ENCODE measurements around the gene LRP1-AS. TPM values are rescaled to one million over a fixed set of nuclear protein-coding genes. Genes with fewer than 3 reads are reported as not detected.

LRP1-AS gene
- total RNA-seq, 2 experiments from 2014 or later, result not detected

GRCh38 chr12:57181561-57182155 is 34.2 kb upstream of the LRP1-AS start:
- Histone ChIP-seq H3K27ac (ENCODE audit: low read depth in 1 of 2, low read length in 2 of 2) (no peak overlapping the region), H3K9me3 (ENCODE audit: control insufficient read depth in 1 of 2, insufficient read depth in 1 of 2, low read length in 2 of 2) (no peaks in the 10 kb centered on the region), H3K4me3 (ENCODE audit: low read length) (no peak overlapping the region), H3K27me3 (ENCODE audit: control insufficient read depth in 1 of 2, insufficient read depth in 2 of 2, low read length in 2 of 2) (no peaks in the 10 kb centered on the region), H3K36me3 (ENCODE audit: insufficient read depth, low read length) (no peaks in the 10 kb centered on the region), H3K4me1 (ENCODE audit: insufficient read depth, low read length) (peaks cover 6% of the 10 kb centered on the region)
- no peak for TF ChIP-seq CTCF (IDR thresholded peaks at IDR 0.05)
- no peak overlapping the region for H3K27ac Mint-ChIP-seq
- intact Hi-C loops (cut with DNase I, micrococcal nuclease), result loop anchor here (2.0 to 5.0 kb wide), 3 partner anchors 113 to 424 kb away; partner anchors contain the start of gene ZBTB39 (in 2 of the 2)
- H3K9me3 Mint-ChIP-seq, result no peaks in the 10 kb centered on the region
- POLR2A ChIA-PET, result interaction anchor here (1.0 kb wide), 1 partner anchor 54 kb away, joined by 3 read pairs; the partner anchor contains the start of gene LRP1
- H3K4me1 Mint-ChIP-seq (ENCODE audit: low read depth), result no peaks in the 10 kb centered on the region
- CTCF ChIA-PET, result interaction anchor here (4.4 kb wide), 1 partner anchor 56 kb away, joined by 63 read pairs; the partner anchor contains the start of gene LRP1
- H3K4me3 Mint-ChIP-seq, result no peak overlapping the region
- no peak for ATAC-seq (ENCODE audit: poor library complexity)
- no peaks in the 10 kb centered on the region for H3K36me3 Mint-ChIP-seq (ENCODE audit: low read depth)
- no peak for DNase-seq
- H3K27me3 Mint-ChIP-seq, result no peaks in the 10 kb centered on the region

GRCh38 chr12:57181072-57181471 is 33.7 kb upstream of the LRP1-AS start:
- no peaks in the 10 kb centered on the region for H3K9me3 ChIP-seq (ENCODE audit: control insufficient read depth in 1 of 2, insufficient read depth in 1 of 2, low read length in 2 of 2)
- H3K9me3 Mint-ChIP-seq, result no peaks in the 10 kb centered on the region
- H3K36me3 Mint-ChIP-seq (ENCODE audit: low read depth), result no peaks in the 10 kb centered on the region
- ChIA-PET POLR2A (interaction anchor here (1.0 kb wide), 1 partner anchor 53 kb away, joined by 3 read pairs; the partner anchor contains the start of gene LRP1), CTCF (interaction anchor here (4.4 kb wide), 1 partner anchor 55 kb away, joined by 63 read pairs; the partner anchor contains the start of gene LRP1)
- H3K36me3 ChIP-seq (ENCODE audit: insufficient read depth, low read length), result no peaks in the 10 kb centered on the region
- no peak overlapping the region for H3K4me3 Mint-ChIP-seq
- DNase-seq (no peak), ATAC-seq (ENCODE audit: poor library complexity) (no peak)
- no peaks in the 10 kb centered on the region for H3K27me3 Mint-ChIP-seq
- H3K27me3 ChIP-seq (ENCODE audit: control insufficient read depth in 1 of 2, insufficient read depth in 2 of 2, low read length in 2 of 2), result no peaks in the 10 kb centered on the region
- no peak for TF ChIP-seq CTCF (IDR thresholded peaks at IDR 0.05)
- no peak overlapping the region for H3K4me3 ChIP-seq (ENCODE audit: low read length)
- H3K4me1 ChIP-seq (ENCODE audit: insufficient read depth, low read length), result peaks cover 6% of the 10 kb centered on the region
- intact Hi-C loops (cut with DNase I, micrococcal nuclease), result loop anchor here (5.0 kb wide), 2 partner anchors 174 to 424 kb away; partner anchors contain the start of gene ZBTB39 (in 2 of the 2)
- H3K27ac ChIP-seq (ENCODE audit: low read depth in 1 of 2, low read length in 2 of 2), result no peak overlapping the region
- H3K27ac Mint-ChIP-seq, result no peak overlapping the region
- H3K4me1 Mint-ChIP-seq (ENCODE audit: low read depth), result no peaks in the 10 kb centered on the region

- Mint-ChIP-seq H3K27ac (no peak overlapping the region), H3K9me3 (no peaks in the 10 kb centered on the region), H3K4me3 (no peak overlapping the region), H3K27me3 (no peaks in the 10 kb centered on the region), H3K4me1 (ENCODE audit: low read depth) (no peaks in the 10 kb centered on the region), H3K36me3 (ENCODE audit: low read depth) (no peaks in the 10 kb centered on the region)
- DNase-seq (no peak), ATAC-seq (ENCODE audit: poor library complexity) (no peak)
- no peaks in the 10 kb centered on the region for H3K9me3 ChIP-seq (ENCODE audit: control insufficient read depth in 1 of 2, insufficient read depth in 1 of 2, low read length in 2 of 2)
- intact Hi-C loops (cut with DNase I, micrococcal nuclease), result loop anchor here (5.0 kb wide), 2 partner anchors 173 to 423 kb away; partner anchors contain the start of gene ZBTB39 (in 2 of the 2)
- ChIA-PET POLR2A (no interaction called here), CTCF (interaction anchor here (4.4 kb wide), 1 partner anchor 54 kb away, joined by 63 read pairs; the partner anchor contains the start of gene LRP1)
- no peak overlapping the region for H3K4me3 ChIP-seq (ENCODE audit: low read length)
- H3K36me3 ChIP-seq (ENCODE audit: insufficient read depth, low read length), result no peaks in the 10 kb centered on the region
- no peaks in the 10 kb centered on the region for H3K27me3 ChIP-seq (ENCODE audit: control insufficient read depth in 1 of 2, insufficient read depth in 2 of 2, low read length in 2 of 2)
- no peak for TF ChIP-seq CTCF (IDR thresholded peaks at IDR 0.05)
- no peak overlapping the region for H3K27ac ChIP-seq (ENCODE audit: low read depth in 1 of 2, low read length in 2 of 2)
- peaks cover 6% of the 10 kb centered on the region for H3K4me1 ChIP-seq (ENCODE audit: insufficient read depth, low read length)
Measured at GRCh38 chr12:57180321-57180989, 33.0 kb upstream of the LRP1-AS start.
